ENCODE results near the gene SSU72.
"Not testable (repeated sequence)": the region's sequence is repeated elsewhere in the genome, so short reads cannot be mapped to it uniquely, and the experiment has no call there.

SSU72 gene

GRCh38 chr1:1556961-1557360 is 17.7 kb downstream of the SSU72 start:
- DNase-seq, result not testable (repeated sequence)

- no peak for DNase-seq
These were observed 18.2 kb downstream of the SSU72 start for GRCh38 chr1:1556505-1556904.

- no peak for DNase-seq
These were observed 19.4 kb downstream of the SSU72 start for GRCh38 chr1:1554926-1555915.

- no peak for DNase-seq
These were observed 20.1 kb downstream of the SSU72 start for GRCh38 chr1:1554550-1554925.

DNA sequence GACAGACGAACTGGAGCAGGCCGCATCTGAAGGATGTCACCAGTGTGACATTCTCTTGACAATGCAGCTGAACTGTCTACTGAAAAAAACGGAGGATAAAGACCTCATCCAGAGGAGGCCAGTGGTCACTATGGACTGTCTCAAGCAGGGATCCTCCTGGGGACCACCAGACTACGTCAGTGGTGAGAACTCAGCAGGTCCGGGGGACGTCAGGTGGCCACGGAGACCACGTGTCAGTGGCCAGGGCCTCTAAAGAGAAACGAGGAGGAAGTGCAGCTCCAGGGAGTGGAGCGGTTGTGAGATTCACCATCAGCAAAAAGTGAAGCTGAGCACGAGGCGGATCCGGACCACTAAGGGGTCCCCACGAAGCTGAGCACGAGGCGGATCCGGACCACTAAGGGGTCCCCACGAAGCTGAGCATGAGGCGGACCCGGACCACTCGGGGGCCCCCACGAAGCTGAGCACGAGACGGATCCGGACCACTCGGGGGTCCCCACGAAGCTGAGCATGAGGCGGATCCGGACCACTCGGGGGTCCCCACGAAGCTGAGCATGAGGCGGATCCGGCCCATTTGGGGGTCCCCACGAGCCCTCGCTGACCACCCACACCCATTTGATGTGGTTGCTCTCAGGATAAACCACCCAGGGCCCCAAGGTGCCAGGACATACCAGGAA is 20.7 kb downstream of the SSU72 start:
- no peak for DNase-seq

DNA sequence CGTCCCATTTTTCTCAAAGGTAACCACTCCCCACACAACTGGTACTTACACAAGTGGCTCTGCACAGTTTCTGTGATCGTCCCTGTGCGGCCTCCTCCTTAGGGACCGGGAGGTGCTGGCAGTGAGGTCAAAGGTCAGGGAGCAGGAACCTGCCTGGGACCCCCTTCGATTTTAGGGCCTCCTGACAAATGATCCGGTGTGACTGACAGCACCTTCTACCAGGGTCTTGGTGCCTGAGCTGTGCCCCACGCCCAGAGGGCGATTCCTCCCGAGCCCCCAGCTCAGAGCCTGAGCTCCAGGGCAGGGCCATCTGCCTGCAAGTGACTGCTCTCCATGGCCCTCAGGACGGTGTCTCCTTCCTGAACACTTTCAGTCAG is 22.4 kb downstream of the SSU72 start:
- no peak for DNase-seq

- DNase-seq, result no peak
These were observed 23.0 kb downstream of the SSU72 start for GRCh38 chr1:1551524-1552262.

DNA sequence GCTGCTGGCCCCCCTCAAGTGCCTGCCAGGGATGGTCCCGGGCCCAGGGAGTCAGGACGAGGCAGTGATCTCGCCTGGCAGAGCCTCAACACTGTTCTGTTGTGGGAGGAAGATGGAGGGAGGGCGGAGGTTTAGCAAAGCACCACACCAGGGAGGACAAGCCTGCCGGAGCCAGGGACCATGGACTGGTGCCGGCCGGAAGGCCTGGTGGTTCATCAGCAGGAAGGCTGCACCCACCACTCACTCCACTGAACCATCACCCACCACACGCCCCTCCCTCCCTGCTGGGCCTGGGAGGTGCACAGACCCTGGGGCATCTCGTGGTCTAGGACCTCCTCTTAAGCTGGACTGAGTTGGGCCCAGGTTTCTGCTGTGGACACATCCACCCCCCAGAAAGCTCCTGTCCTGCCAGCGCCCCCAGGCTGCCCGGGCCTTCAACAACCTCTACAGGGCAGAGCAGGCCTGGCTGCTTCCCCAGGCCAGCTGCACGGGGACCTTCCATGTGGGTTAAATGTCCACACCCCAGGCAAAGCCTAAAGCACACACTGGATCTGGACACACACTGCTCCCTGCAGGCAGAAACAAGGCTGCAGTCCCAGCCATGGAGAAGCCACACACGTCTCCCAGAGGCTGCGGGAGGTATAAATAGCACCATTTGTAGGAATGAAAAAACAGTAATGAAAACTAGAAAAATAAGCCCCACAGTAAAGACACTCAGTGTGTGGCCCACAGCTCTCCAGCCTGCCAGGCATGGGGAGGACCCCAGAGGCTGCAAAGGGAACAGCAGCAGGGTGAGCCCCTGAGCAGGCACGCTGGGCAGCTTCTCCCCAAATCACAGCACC is 23.9 kb downstream of the SSU72 start:
- DNase-seq, result peak; percentile 60

GRCh38 chr1:1550087-1550486 is 24.6 kb downstream of the SSU72 start:
- DNase-seq, result no peak

DNA sequence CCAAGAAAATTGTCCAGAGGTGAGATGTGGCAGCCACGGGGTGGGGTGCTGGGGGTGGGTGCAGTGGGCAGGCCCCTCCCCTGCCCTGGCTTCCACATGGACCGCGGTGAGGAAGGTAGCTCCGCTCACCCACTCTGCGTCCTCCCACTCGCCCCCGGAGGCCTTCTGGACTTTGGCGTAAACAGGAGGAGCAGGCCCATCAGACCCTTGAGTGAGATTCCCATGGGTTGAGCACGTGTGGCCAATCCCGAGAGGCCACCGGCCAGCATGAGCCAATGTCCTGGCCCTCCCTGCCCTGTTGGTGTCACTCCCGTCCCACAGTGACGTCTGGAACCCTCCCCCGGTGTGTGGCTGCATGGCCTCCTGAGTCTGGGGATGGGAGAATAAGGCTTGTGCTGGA is 26.1 kb downstream of the SSU72 start:
- DNase-seq, result no peak

DNA sequence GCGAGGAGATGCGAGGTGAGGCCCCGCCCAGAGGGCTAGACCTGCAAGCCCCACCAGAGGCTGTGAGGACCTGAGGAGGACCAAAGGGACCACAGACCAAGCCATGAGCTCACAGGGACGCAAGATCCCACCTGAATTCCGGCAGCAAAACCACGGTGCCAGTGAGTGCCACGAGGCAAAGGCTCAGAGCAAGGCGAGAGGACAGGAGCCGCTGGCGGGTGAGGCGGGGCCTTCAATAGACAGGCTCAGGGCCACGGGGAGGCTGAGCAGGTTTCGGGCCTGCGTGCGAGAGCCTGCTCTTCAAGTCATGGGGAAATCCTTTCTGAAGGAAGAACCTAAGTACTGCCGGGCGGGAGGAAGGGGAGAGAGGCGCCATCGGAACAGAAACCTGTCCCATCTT is 27.2 kb downstream of the SSU72 start:
- no peak for DNase-seq

GRCh38 chr1:1547011-1547410 is 27.7 kb downstream of the SSU72 start:
- DNase-seq, result no peak

DNA sequence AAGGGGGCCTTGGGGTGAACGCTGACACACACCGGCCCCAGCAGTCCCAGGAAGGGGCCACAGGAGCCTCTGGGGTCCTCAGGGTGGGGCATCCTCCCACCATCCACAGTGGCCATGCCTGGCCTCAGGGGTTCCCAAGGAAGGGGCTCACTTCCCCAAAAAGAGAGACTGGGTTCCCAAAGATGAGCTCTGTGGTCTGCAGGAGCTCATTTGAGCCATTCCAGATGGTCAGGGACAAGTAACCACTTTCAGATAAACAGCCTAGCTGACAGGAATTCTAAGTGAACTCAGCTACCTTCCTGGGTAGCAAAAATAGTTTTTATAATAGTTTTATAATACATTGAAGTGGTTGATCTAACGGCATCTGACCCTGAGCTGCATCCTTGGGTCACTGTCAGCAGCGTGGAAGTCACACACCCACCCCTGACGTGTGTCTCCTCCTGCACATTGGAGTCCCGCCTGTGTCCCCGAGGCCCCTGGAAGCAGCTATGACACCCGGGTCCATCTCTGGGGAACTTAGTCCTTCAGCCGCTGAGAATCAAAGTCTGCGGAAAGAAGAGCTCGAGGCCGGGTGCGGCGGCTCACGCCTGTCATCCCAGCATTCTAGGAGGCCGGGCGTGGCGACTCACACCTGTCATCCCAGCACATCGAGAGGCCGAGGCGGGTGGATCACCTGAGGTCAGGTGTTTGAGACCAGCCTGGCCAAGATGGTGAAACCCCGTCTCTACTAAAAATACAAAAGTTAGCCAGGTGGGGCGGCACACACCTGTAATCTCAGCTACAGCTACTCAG is 28.5 kb downstream of the SSU72 start:
- no peak for DNase-seq

DNA sequence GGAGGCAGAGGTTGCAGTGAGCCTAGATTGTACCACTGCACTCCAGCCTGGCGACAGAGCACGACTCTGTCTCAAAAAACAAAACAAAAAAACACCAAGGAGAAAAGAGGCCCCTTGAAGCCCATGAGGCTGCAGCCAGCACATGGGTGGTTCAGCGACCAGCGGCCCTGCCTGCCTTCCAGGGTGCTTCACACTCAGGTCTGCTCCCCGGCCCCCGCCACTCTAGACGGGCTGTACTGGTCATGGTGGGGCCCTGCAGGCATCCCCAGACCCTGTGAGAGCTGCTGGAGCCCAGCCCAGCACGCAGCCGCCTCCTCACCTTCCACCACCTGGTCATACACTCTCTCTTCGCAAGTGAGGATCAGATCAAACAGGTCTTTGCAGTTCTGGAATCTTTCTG is 30.1 kb downstream of the SSU72 start:
- DNase-seq, result no peak

DNA sequence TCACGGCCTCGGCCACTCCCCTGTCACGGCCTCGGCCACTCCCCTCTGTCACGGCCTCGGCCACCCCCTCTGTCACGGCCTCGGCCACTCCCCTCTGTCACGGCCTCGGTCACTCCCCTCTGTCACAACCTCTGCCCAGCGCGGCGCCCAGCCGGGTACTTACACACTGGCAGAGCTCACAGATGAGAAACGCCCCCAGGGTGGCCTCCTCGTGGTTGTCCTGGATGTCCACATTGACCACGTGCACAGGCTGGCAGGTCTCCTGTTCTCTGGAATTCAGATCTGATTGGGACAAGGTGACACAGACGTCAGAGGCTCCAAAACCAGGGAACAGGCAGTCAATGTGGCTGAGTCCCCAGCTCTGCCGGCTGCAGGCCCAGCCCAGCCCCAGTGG is 31.0 kb downstream of the SSU72 start:
- no peak for DNase-seq

GRCh38 chr1:1542766-1543705 is 31.6 kb downstream of the SSU72 start:
- no peak for DNase-seq

DNA sequence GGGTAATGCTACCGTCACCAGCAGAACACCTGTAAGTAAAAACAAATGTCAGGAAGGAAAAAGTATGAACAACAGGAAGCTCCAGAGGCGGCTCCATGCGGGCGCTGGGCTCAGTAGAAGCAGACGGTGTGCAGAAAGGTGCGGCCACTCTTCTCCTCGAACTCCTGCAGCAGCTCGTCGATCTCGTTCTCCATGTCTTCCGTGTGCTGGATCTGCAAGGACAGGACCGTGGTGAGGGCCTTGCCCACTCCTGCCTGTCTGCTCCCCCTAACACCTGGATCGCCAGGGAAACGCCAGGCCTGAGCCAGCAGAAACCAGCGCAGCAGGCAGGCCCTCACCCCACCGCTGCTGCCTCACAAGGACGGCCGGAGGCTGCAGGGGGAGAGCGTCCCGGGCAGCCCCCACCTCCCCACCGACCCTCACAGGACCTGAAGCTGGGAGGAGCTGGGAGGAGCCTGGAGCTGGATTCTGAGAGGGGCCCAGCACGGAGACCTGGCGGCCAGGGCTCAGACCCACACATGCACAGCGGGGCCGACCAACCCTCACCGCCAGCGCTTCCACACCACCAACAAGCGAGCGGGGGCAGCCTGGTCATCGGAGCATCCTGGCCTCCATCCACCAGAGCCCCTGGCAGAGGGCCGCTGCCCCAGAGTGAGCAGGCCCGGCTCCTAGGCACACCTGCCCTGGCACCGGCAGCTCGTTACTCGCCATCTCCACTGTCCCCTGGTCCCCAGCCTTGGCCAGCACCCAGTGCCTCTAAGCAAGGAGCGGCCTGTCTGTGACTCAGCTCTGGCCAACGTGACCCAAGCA is 32.5 kb downstream of the SSU72 start:
- DNase-seq, result no peak

DNA sequence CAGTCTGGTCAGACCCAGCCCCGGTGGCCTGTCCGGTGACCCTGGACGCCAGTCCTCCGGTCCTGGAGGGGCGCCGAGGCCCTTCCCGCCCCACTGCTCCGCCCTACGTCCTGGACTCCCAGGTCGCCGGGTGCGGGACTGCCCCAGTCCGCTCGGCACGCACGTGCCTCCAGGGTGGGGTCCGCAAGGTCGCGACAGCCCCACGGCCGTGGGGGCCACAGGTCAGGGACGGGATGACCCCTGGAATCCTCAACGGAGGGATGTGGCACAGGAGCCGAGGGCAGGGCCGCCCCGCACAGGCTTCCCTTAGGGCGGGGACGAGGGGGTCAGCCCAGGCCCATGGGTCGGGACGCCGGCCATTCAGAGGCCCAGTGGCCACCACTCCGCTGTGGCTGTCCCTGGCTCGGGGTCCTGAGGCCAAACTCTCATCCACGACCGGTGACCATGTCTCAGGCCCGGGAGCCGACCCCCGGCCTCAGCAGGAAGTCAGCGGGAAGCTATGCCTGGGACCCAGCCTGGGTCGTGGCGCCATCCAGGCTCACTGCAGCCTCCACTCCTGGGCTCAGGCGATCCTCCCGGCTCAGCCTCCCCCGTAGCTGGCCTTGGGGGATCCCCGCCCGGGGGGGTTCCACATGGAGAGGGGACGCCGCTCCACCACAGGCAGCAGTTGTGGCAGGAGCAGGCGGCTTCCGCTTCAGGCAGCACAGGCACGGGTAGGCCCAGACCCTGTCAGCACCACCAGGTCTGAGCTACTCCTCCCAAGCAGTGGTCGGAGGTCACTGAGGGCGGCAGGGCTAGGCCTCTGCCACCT is 33.6 kb downstream of the SSU72 start:
- DNase-seq, result no peak
